NCI-H2029 treated with DMSO at 0.1 percent for 48 hours (cell line): Measurements from ENCODE around the gene SDS.
A peak's percentile ranks its signal among the peaks of the same experiment; 100 is the strongest.
"Not testable (repeated sequence)": the region's sequence is repeated elsewhere in the genome, so short reads cannot be mapped to it uniquely, and the experiment has no call there.

Experiments
- DNase-seq: peaks from one replicate; lab custom pipeline; 2025; lab: John Stamatoyannopoulos, UW

Gene SDS

DNA sequence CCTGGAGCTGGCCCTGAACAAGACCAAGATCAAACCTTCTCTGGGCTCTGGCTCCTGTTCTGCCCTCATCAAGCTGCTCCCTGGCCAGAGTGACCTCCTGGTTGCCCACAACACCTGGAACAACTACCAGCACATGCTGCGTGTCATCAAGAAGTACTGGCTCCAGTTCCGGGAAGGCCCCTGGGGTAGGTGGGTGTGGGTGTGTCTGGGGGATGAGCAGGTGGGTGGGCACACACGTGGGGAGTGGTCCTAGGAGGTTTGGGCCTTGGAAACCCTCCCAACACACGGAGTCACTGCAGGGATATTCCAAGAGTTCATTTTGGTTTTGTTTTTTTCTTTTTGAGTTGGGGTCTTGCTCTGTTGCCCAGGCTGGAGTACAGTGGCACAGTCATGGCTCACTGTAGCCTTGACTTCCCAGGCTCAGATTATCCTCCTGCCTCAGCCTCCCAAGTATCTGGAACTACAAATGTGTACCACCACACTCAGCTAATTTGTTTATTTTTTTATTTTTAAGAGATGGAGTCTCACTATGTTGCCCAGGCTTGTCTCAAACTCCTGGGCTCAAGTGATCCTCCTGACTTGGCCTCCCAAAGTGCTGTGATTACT lies 28.8 kb downstream of the SDS start:
- DNase-seq: no peak

GRCh38 chr12:113373969-113374368 lies 29.7 kb downstream of the SDS start:
- no peak for DNase-seq

GRCh38 chr12:113373440-113373839 lies 30.2 kb downstream of the SDS start:
- no peak for DNase-seq

DNA sequence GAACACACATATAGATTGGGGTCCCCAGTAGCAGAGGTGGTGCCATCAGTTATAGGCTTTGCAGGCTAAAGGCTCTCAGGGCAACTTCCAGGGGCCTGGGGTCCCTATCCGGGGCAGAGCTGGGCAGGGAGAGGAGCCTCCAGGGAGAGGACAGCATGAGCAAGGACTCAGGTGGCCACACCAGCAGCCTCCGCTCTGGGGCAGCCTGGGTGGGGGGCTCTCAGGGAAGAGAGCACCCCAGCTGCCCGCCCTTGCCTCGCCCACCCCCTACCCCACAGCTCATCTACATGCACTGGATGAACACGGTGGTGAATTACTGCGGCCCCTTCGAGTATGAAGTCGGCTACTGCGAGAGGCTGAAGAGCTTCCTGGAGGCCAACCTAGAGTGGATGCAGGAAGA lies 31.3 kb downstream of the SDS start:
- no peak for DNase-seq

DNA sequence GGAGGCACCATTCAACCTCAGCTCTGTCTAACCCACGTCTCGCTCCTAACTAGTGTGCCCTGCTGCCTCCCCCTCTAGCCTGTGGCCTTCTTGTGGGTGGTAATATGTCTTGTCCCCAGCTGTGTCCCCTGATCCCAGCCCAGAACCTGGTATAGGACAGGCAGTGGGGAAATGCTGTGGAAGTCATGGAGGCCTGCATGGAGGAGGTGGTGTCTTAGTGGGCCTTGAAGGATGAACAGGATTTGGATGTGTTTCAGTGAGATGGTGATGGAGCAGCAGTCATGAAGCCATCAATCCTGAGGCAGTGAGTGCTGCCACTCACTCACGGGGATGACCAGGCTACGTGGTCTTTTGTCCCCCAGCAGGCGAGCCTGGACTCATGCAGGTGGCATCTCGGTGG lies 31.9 kb downstream of the SDS start:
- DNase-seq: no peak

- DNase-seq: no peak
Measured at GRCh38 chr12:113370923-113371682, 32.6 kb downstream of the SDS start.

DNA sequence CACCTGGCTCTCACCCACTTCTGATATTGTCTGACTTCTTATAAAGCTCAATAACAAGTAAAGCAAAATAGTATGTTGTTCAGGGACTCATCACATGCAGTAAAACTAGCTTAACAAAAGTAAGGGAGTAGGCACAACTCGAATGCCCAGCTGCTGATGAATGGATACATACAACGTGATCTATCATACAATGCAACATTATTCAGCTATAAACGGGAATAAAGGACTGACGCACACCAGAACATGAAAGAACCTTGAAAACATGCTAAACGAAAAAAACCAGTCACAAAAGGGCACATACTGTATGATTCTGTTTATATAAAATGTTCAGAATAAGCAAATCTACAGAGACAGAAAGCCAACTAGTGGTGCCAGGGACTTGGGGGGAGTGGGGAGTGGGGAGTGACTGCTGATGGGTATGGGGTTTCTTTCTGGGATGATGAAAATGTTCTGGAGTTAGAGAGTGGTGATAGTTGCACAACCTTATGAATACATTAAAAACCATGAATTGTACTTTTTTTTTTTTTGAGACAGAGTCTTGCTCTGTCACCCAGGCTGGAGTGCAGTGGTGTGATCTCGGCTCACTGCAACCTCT lies 34.2 kb downstream of the SDS start:
- no peak for DNase-seq

DNA sequence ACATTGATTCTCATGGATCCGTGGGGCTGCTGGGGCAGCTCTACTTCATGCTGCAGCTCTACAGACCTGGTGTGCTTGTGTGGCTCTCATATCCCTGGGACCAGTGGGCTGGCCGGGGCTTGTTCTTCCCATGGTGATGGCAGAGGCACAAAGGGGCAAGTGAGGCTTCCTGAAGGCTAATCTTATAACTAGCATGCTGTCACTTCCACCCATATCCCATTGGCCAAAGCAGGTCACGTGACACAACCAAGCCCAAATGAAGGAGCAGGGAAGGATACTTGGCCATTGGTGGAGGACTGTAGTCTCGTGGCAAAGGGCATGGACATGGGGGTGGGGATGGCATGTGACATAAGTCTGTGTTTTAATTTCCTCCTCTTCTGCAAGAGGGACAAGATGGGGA lies 35.4 kb downstream of the SDS start:
- DNase-seq: no peak

GRCh38 chr12:113366827-113367226 lies 36.9 kb downstream of the SDS start:
- no peak for DNase-seq

- no peak for DNase-seq
Measured at GRCh38 chr12:113365639-113366395, 37.9 kb downstream of the SDS start.

- no peak for DNase-seq
Measured at GRCh38 chr12:113364698-113365097, 39.0 kb downstream of the SDS start.

- DNase-seq: no peak
Measured at GRCh38 chr12:113361574-113362370, 41.9 kb downstream of the SDS start.

- no peak for DNase-seq
Measured at GRCh38 chr12:113359939-113360748, 43.5 kb downstream of the SDS start.

GRCh38 chr12:113359133-113359938 lies 44.4 kb downstream of the SDS start:
- no peak for DNase-seq

- DNase-seq: peak; percentile 51
Measured at GRCh38 chr12:113358381-113359132, 45.1 kb downstream of the SDS start, which contains the start of gene PLBD2. Gene PLBD2, plus strand, starts transcription at chr12:113358587. Its CDS starts 14 bp downstream, at chr12:113358601.

DNA sequence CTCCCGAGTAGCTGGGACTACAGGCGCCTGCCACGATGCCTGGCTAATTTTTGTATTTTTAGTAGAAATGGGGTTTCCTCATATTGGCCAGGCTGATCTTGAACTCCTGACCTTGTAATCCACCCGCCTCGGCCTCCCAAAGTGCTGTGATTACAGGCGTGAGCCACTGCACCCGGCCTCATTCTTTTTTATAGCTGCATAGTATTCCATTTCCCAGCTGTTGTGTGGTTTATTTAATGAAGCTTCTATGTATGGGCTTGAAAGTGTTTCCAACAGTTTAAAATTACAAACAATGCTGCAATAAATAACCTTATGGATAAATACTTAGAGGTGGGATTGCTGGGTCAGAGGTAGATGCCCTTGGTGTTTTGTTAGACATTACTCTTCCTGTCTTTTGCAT lies 49.5 kb downstream of the SDS start:
- not testable (repeated sequence) for DNase-seq

GRCh38 chr12:113351089-113351488 lies 52.6 kb downstream of the SDS start:
- no peak for DNase-seq

DNA sequence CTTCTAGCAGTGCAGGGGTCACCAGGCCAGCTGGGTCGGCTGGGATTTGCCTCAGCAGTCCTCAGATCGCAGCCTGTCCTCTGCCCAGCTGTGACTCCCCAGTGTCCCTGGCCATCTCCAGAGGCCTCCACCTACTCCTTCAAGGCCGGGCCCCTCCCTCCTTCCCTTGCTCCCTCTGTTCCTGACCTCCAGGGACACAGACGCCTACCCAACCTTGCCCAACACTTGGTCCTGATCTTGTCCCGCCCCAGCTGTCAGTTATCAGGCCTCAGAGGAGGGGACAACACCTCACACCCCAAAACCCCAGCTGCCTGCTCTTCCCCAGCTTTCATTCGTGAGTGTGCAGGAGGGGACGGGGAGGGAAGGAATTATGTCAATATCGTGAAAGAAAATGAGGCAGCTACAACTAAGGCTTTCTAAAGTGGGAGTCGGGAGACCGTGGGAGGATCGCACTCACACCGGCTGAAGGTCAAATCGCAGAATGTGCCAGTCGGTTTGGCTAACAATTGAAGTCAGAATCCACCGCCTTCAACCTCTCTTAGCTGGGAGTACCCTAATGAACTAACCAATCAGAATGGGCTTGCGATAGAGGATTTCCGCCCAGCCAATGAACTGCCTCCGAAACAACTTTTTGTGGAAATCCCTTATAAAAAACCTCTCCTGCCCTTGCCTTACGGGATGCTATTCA lies 54.7 kb downstream of the SDS start:
- DNase-seq: no peak

DNA sequence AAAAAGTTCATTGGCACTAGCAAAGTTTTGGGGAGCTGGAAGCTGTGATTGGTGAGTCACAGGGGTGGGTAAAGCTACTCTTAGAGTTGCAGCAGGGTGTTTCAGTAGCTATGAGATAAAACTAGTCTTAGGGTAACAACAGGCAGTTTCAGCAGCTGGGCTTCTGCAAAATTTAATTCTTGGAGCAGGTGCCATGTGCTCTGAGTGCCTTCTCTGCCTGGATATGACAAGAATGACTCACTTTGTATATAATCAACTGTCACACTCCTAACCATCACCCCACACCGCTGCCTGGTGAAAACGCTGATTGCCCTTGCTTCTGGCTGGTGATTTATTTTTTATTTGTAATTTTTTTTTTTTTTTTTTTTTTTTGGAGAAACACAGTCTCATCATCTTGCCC lies 55.8 kb downstream of the SDS start:
- DNase-seq: no peak
